COR-L47 (cell line): ENCODE measurements around the gene PYDC2.

Source experiments
- DNase-seq: peaks from one replicate; lab custom pipeline; 2025; lab: John Stamatoyannopoulos, UW

Gene PYDC2

DNA sequence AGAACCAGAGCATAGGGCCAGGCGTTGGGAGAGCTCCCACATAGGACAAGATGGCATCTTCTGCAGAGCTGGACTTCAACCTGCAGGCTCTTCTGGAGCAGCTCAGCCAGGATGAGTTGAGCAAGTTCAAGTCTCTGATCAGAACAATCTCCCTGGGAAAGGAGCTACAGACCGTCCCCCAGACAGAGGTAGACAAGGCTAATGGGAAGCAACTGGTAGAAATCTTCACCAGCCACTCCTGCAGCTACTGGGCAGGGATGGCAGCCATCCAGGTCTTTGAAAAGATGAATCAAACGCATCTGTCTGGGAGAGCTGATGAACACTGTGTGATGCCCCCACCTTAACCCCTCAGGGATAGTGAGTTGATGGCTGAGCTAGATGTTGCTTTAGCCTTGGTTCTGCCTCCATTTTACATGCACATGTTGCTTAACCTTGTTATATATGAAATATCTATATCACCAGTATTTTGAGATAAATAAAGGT is at the start of gene PYDC2:
Gene PYDC2 (plus strand): TSS at position 51 of the 483 bp plus-strand sequence. CDS start 0 bp downstream, at position 51.
- DNase-seq = no peak

DNA sequence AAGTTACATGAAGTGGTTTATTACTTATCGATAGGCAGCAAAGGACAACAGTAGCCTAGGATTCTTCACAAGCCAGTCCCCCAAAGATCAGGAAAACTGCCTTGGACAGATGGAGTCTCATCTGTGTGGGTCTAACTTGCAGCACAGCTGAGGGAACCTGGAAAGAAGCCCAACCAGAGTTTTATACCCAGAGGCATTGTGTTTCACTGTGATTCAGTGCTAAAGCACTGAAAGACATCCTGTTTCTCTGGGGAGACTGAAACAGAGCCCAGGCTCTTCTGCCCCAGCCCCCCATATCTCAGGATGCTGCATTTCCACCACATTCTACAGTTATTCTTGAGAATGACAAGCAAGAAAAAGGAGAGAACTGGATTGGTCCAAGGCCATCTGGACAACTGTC is 48.2 kb upstream of the PYDC2 start:
- DNase-seq = no peak

DNA sequence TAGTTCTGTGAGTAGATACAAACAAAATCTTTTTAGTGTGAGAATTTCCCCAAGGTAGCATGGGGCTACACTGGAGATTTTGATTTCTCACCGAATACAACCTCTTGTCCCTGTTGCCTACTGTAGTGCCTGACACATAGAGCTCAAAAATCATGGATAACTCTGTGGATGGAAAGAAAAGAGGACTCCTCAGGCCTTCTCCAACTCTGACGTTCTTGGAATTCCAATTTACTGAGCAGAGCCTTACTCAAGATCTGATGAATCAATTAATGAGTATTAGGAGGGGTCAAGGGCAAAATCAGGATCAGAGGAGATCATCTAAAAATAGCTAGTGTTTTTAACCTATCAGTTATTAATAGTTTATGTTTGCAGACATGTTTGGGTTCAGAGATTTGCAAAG is 46.7 kb upstream of the PYDC2 start:
- no peak for DNase-seq

- DNase-seq = peak; percentile 34
These were observed 46.2 kb upstream of the PYDC2 start for GRCh38 chr3:191414732-191415131.

DNA sequence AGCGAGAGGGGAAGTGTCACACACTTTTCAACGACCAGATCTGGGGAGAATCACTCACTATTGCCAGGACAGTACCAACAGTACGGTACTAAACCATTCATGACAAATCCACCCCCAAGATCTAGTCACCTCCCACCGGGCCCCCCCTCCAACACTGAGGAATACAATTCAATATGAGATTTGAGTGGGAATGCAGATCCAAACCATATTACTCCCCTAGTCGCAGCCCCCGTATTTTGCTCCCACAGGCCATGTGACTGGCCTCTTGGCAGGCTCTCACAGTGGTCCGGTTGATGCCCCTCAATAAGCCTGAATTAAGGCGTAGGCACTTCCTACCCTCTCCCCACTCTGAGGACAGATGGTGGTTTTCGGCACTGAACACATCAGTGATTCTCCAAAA is 45.4 kb upstream of the PYDC2 start:
- DNase-seq = no peak

DNA sequence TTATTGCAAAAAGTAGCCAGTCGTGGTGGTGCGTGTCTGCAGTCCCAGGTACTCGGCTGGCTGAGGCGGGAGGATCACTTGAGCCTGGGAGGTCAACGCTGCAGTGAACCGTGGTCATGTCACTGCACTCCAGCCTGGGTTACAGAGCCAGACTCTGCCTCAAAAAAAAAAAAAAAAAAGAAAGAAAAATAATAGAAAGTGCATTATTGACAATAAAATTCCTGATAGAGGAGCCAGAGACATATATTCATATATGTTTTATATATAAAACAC is 43.6 kb upstream of the PYDC2 start:
- no peak for DNase-seq

GRCh38 chr3:191420771-191421170 is 40.2 kb upstream of the PYDC2 start:
- DNase-seq = no peak

- no peak for DNase-seq
These were observed 36.1 kb upstream of the PYDC2 start for GRCh38 chr3:191424881-191425280.

- DNase-seq = no peak
These were observed 35.6 kb upstream of the PYDC2 start for GRCh38 chr3:191425322-191425734.

- DNase-seq = no peak
These were observed 34.7 kb upstream of the PYDC2 start for GRCh38 chr3:191426311-191426710.

GRCh38 chr3:191428177-191428576 is 32.8 kb upstream of the PYDC2 start:
- DNase-seq = no peak

DNA sequence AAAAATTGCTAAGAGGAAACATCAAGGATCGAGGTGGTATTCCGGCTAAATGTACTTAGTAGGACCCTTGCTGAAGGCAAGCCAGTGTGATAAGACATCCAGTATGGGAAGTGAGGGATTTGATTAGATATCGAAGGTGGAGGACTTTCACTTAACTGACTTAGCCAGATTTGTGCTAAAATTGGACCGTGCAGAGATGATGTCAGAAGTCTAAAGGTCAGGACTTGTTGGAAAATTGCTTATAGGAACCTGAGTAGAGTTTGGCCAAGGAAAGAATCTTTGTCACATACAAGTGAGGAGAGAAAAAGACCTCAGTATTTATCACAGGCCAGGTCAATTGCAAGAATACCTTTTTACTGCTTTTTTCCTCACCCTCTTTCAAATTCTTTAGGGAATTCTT is 30.9 kb upstream of the PYDC2 start:
- no peak for DNase-seq

- no peak for DNase-seq
These were observed 29.7 kb upstream of the PYDC2 start for GRCh38 chr3:191431160-191431822.

DNA sequence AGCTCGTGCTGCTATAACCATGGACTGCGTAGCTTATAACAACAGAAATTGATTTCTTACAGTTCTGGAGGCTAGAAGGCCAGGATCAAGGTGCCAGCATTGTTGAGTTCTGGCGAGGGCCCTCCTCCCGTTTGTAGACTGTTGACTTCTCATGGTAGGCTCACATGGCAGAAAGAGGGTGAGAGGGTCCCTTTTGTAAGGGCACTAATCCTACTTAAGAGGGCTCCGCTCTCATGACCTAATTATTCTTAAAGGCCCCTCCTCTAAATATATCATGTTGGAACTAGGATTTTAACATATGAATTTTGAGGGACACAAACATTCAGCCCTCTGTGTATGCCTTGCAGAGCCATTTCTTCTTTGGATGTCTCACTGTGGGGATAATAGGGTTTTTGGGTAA is 28.8 kb upstream of the PYDC2 start:
- no peak for DNase-seq

GRCh38 chr3:191434024-191434423 is 26.9 kb upstream of the PYDC2 start:
- DNase-seq = no peak

DNA sequence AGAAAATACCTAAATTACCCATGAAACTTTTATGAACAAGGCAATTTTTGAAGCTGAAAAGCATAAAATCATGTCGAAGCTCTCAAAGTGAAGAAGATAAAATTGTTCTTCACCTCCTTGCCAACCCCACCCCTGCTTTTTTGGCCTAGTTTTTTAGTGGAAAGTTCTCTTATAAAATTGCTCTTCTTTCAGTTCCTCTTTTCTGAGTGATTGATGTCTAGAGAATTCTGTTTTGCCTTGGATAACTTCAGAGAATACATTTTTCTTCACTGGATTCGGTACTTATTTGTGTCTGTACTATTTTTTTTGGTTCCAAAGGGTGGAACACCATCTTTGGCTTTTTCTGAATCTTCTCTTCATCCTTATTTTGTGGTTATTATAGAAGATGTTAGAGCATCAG is 25.0 kb upstream of the PYDC2 start:
- no peak for DNase-seq

GRCh38 chr3:191438150-191438814 is 22.7 kb upstream of the PYDC2 start:
- DNase-seq = no peak

DNA sequence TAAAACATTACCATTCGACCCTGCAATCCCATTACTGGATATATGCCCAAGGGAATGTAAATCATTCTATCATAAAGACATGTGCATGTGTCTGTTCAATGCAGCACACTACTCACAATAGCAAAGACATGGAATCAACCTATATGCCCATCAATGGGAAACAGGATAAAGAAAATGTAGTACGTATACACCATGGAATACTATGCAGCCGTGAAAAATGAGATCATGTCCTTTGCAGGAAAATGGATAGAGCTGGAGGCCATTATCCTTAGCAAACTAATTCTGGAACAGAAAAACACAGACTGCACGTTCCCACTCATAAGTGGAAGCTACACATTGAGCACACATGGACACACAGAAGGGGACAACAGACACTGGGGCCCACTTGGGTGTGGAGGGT is 20.4 kb upstream of the PYDC2 start:
- no peak for DNase-seq

DNA sequence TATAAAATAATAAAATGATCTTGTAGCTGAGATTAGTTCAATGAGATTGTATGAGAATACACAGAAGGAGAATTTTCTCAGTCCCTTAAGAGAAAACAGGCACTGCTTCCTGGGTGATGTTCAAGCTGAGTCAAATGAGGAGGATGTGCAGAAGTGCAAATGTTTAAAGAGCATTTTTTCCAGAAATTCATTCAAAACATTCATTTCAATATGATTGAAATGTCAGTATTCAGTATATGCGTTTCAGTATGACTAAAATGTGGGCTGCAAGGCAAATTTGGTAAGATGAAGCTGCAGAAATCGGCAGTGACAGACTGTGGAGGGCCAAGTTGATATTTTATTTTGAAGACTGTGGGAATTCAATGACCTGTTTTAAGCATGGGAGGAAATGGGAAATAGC is 19.3 kb upstream of the PYDC2 start:
- no peak for DNase-seq

DNA sequence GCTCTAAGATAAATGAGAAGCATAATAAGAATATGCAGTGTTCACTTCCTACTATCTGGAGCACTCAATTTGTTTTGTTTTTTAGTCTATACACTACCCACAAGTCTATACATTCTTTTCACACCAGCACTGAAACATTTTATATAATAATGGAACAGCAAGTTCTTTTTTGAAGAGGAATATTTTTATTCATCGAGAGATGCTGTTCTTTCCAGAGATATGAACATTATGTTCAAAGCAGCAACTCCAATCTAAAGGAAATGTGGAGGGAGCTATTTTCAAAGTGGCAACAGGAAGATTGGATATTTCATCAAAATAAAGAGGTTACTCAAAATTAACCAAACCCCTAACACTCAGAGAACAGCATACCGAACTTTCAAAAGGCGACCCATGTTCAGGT is 16.4 kb upstream of the PYDC2 start:
- DNase-seq = no peak

GRCh38 chr3:191449256-191449655 is 11.7 kb upstream of the PYDC2 start:
- no peak for DNase-seq

GRCh38 chr3:191455257-191455952 is 5.6 kb upstream of the PYDC2 start:
- DNase-seq = no peak

- no peak for DNase-seq
These were observed 603 bp upstream of the PYDC2 start for GRCh38 chr3:191460360-191460759.
